ENCODE measurements around the gene LINGO1.

DNA sequence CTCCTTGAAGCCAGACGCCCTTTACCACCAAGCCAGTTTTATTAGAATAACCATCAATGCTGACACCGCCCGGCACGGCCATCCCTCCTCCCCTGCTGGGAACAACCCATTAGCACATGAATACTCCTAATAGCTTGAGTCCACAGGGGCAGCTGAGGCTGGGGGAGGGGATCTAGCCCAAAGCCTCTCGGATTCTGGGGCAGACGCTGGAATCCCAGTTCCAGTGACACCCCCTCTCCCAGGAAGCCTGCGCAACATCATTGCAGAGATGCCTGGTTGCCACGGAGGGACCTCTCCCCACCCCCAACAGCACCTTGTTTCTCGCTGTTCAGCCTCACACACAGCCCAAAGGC lies 1.2 kb upstream of the LINGO1 start:
- TF ChIP-seq, protein P1, sequence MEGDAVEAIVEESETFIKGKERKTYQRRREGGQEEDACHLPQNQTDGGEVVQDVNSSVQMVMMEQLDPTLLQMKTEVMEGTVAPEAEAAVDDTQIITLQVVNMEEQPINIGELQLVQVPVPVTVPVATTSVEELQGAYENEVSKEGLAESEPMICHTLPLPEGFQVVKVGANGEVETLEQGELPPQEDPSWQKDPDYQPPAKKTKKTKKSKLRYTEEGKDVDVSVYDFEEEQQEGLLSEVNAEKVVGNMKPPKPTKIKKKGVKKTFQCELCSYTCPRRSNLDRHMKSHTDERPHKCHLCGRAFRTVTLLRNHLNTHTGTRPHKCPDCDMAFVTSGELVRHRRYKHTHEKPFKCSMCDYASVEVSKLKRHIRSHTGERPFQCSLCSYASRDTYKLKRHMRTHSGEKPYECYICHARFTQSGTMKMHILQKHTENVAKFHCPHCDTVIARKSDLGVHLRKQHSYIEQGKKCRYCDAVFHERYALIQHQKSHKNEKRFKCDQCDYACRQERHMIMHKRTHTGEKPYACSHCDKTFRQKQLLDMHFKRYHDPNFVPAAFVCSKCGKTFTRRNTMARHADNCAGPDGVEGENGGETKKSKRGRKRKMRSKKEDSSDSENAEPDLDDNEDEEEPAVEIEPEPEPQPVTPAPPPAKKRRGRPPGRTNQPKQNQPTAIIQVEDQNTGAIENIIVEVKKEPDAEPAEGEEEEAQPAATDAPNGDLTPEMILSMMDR (IDR thresholded peaks at IDR 0.05), result no peak
- TF ChIP-seq EZH2 (IDR thresholded peaks at IDR 0.05; ENCODE audit: borderline replicate concordance, insufficient read depth, low read depth, low read length, poor library complexity, severe bottlenecking), result no peak

Data from B cell (primary cell).